Muscle of arm (tissue), 12 donors: Measurements from ENCODE around the gene LUC7L2. TPM values are rescaled to one million over a fixed set of nuclear protein-coding genes. Genes with fewer than 3 reads are reported as not detected.
A peak's percentile ranks its signal among the peaks of the same experiment; 100 is the strongest.
"Not testable (repeated sequence)": the region's sequence is repeated elsewhere in the genome, so short reads cannot be mapped to it uniquely, and the experiment has no call there.

Experiments used
- DNase-seq: peaks from one replicate; pipeline ENCODE4 v3.0.0-alpha.2; 2013
- polyA plus RNA-seq, 12 donors: library from polyadenylated mRNA; unstranded; fragments of 120-200 nt; gene quantifications; one replicate each; pipeline ENCODE4 v1.2.1, GENCODE V29; 2013; ENCODE audit not compliant: insufficient read length in 12 of 12

LUC7L2 gene
- polyA plus RNA-seq, 12 donors = 51.6 to 149 (median 79.0) TPM; not detected in 1

GRCh38 chr7:139345042-139345441 is 14.7 kb upstream of the LUC7L2 start:
- DNase-seq = no peak

DNA sequence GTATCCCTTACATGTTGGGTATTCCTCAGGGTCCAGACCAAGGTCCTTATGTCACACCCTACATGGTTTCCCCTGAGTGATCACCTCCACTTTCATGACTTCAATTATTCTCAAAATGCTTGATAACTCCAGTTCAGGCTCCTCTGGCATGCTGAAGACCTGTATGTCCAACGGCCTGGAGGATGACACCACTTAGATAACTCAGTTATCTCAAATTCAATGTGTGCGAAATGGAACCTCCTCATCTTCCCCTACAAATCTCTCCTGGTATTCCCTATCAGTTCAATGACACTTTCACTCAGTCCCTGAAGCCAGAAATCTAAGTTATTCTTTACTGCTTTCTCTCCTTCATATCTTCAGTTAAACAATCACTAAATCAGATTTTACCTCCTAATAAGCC is 8.7 kb upstream of the LUC7L2 start:
- DNase-seq = no peak

DNA sequence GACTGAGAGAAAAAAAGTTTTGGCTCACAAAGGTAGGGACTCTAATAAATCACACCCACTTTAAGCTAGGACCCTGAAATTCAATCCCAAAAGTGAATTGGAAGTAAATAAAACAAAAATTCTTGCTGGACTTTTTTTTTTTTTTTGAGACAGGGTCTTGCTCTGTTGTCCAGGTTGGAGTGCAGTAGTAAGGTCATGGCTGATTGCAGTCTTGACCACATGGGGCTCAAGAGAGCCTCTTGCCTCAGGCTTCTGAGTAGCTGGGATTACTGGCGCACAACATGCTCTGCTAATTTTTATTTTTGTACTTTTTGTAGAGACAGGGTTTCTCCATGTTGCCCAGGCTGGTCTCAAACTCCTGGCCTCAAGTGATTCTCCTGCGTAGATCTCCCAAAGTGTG is 5.0 kb upstream of the LUC7L2 start:
- no peak for DNase-seq

GRCh38 chr7:139355320-139355719 is 4.4 kb upstream of the LUC7L2 start:
- DNase-seq = no peak

GRCh38 chr7:139357729-139358506 is 1.8 kb upstream of the LUC7L2 start:
- DNase-seq = not testable (repeated sequence)

DNA sequence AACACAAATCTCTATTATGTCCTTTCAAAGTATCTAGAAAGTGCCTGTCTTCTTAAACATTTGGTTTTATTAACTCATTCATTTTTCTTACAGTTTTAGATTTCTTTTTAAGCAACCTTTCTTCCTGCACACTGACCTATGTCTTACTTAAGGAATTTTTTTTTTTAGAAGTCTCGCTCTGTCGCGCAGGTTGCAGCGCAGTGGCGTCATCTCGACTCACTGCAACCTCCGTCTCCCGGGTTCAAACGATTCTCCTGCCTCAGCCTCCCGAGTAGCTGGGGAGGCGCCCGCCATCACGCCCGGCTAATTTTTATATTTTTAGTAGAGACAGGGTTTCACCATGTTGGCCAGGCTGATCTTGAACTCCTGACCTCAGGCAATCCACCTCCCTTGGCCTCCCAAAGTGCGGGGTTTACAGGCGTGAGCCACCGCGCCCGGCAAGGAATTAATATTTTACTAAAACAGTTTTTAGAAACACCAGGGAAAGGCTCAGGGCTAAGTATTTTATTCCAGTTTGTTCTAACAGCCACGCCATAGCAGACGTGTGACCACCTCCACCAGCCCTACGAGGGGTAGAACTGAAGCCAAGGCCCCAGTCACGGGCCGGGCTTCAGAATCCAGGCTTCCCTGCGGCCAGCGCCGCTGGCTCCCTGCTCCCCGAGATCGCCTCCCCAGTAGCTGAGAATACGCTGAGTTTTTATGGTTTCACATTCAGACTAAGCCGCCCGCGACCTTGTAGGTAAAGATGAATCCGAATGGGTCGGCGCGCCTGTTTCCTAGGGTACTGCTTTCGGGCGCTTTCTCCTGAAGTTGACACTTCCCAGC is 941 bp upstream of the LUC7L2 start:
- no peak for DNase-seq

- DNase-seq = peak; percentile 95
Measured at GRCh38 chr7:139360210-139360947, 685 bp downstream of the LUC7L2 start.

- no peak for DNase-seq
Measured at GRCh38 chr7:139360948-139361307, 1.2 kb downstream of the LUC7L2 start.

DNA sequence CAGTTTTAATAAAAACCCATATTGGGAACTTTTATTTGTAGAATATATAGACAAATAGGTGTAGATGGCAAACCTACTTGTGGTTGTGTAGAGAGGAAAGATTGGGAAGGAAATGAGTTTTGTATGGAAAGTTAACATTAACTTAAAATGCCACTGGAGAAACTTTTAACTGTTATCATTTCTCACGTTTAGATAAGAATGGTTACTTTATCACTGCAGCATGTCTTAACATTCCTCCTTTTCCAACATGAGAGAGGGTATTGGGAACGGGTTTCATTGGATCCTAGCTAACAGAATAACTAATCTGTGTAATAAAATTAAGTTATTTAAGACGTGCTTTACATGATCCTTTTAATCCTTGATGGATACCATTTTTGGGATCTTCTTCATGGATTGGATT is 1.8 kb downstream of the LUC7L2 start:
- no peak for DNase-seq

- DNase-seq = no peak
Measured at GRCh38 chr7:139362302-139362701, 2.6 kb downstream of the LUC7L2 start.

DNA sequence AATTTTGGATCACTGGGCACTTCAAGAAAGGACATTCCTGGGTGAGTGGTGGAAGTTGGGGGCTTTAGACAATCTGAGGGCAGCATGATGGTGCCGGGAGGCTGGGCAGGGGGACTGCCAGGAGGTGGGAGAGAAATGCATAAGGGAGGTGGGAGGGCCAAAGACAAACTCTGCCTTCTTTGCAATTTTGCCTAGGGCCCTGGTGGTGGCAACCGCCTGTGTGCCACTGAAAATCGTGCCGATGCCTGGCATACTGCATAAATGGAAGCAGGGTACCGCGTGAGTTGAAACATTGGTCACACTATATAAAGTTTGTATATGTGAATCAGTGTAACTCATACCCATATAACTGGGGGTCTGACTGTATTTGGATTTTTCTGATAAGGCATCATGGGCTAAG is 3.3 kb downstream of the LUC7L2 start:
- no peak for DNase-seq

DNA sequence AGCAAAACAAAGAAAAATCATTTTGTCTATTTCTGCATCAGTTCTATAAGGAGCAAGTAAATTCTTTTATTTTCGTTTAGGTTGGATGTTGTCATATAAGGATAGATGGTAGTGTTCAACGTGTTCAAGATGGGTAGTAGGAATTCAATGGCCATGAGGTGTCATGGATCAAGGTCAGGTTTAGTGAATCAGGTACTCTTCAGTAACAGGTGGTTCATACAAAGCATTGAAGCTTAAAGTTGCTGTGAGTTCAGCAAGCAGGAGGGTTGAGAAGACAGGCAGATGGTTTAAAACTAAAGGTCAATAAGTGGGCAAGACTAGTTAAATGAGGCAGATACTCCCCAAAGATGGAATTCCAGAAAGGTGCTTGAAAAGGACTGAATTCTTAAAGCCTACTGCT is 5.6 kb downstream of the LUC7L2 start:
- DNase-seq = no peak

DNA sequence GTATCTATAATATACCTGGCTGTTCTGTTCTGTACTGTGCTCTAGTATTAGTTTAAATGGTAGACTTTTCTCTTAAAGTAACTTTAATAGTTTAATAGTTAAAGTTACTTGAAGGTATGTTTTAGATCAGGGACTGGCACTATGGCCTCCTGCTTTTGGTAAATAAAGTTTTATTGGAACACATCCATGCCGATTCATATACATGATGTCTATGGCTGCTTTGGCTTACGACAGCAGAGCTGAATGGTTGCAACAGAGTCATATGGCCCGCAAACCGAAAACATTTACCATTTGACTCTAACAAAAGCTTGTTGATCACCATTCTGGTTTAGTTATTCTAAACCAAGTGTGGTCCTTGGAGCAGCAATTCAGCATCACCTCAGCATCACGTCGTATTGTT is 6.7 kb downstream of the LUC7L2 start:
- DNase-seq = no peak

DNA sequence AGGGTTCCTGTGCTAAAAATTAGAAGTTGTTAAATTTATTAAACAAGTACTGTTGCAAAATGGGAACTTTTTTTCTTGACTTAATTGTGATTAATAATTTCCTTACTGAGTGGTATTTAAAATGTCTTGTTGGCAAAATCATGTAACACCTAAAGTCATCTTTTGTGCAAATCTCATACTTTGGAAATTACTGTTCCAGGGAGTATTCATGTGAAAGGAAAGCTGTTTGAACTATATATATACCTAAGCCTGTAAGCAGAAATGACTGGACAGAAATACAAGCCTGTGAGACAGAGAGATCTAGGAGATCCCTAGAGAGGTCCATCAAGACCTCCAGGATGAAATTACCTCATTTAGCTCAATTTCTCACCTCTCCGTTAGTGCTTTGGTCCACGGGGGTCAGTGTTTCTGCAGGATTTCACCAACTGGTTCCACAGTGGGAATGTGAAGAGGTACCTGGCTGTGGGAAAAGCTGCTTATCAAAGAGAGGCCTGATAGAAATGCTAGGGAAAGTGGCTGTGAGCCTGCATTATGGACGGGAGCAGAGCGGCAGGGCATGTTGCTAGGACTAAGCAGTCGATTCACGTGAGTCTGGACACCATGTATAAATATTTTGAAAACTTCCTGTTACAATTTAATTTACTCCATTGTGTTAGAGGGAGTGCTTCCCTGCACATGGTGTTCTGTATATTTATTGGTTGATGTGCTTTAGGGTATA is 7.9 kb downstream of the LUC7L2 start:
- no peak for DNase-seq

DNA sequence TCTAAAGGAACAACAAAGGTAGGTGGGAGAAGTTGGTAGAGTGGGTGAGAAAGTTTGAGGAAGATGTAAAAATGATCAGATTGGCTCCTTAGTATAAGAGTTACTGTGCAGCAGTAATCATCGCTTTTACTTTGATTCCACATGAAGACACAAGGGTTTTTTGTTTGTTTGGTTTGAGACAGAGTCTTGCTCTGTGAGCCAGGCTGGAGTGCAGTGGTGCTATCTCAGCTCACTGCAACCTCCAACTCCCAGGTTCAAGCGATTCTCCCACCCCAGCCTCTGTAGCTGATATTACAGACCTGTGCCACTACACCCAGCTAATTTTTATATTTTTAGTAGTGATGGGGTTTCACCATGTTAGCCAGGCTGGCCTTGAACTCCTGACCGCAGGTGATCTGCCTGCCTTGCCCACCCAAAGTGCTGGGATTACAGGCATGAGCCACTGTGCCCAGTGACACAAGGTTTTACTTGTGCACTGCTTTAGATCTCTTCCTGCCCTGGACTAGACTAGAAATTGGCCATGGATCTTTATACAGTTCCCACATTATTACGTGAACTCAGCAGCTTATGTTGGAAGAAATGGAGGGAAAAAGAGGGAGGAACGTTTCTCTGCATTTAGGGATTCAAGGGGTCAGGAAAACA is 10.7 kb downstream of the LUC7L2 start:
- no peak for DNase-seq

GRCh38 chr7:139370943-139371313 is 11.2 kb downstream of the LUC7L2 start:
- DNase-seq = no peak

- no peak for DNase-seq
Measured at GRCh38 chr7:139374246-139374645, 14.6 kb downstream of the LUC7L2 start.

- DNase-seq = no peak
Measured at GRCh38 chr7:139382439-139382838, 22.7 kb downstream of the LUC7L2 start.

DNA sequence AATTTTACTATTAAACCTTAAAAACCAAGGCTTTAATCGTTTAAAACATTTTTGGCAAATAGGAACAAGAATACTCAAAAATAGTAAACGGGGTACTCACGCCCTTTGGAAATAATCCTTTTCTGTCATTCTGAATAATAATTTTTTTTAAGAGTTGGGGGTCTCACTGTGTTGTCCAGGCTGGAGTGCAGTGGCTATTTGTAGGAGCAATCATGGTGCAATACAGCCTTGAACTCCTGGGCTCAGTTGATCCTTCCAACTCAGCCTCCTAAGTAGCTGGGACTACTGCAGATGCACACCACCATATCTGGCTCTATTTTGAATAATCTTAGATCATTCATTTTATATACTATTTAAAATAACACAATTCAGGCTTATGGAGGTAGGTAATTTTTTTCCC is 24.9 kb downstream of the LUC7L2 start:
- DNase-seq = no peak

DNA sequence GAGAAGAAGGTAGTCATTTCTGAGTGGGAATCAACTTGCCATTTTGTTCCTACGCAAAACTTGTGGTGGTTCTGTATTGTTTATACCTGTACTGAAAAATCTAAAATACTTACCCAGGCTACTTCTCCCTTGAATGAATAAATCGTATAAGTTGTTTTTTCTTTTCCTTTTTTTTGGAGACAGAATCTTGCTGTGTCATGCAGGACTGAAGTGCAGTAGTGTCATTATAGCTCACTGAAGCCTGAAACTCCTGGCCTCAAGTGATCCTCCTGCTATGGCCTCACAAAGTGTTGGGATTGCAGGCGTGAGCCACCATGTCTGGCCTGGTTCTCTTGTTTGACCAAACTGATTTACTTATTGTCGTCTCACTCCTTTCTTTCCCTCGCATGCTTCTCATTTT is 27.9 kb downstream of the LUC7L2 start:
- DNase-seq = no peak

- no peak for DNase-seq
Measured at GRCh38 chr7:139389091-139389490, 29.4 kb downstream of the LUC7L2 start.

DNA sequence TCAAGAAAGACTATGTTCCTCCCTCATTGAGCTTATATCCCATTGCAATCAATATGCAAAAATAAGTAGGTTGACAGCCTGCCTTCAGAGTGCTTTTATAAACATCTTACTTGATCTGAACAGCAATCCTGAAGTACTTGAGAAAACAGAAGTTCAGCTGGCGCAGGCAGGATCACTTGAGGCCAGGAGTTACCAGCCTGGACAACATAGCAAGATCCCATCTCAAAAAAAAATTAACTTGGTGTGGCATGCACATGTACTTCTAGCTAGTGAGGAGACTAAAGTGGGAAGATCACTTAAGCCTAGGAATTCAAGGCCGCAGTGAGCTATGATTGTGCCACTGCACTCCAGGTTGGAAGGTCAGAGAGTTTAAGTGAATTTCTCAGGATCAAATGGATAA is 30.1 kb downstream of the LUC7L2 start:
- no peak for DNase-seq
